Neuronal stem cell (in vitro differentiated cells): ENCODE measurements around the gene RBPJ.

Experiments
- DNase-seq: peaks from one replicate; pipeline ENCODE4 v3.0.0-alpha.2; 2013; ENCODE audit warnings: low spot score
- H2AFZ ChIP-seq: one replicate; pipeline ENCODE4 v1.6.1; 2013; ENCODE audit warnings: mild to moderate bottlenecking, low read length, inconsistent platforms
- H2AK5ac ChIP-seq: 2 replicates; pipeline ENCODE4 v1.6.1; 2013; ENCODE audit warnings: low read depth, mild to moderate bottlenecking, inconsistent platforms, low read length, moderate library complexity, mixed read lengths
- H2BK120ac ChIP-seq: 2 replicates; pipeline ENCODE4 v1.6.1; 2013; ENCODE audit warnings: low read depth, mild to moderate bottlenecking, inconsistent platforms, low read length, moderate library complexity, mixed read lengths
- H2BK12ac ChIP-seq: one replicate; pipeline ENCODE4 v1.6.1; 2013; ENCODE audit warnings: low read length, inconsistent platforms
- H2BK15ac ChIP-seq: 2 replicates; pipeline ENCODE4 v1.6.1; 2013; ENCODE audit warnings: mild to moderate bottlenecking, low read length, inconsistent platforms, mixed read lengths
- H2BK5ac ChIP-seq: one replicate; pipeline ENCODE4 v1.6.1; 2013; ENCODE audit warnings: inconsistent platforms, mild to moderate bottlenecking, low read length, moderate library complexity
- H3K14ac ChIP-seq: one replicate; pipeline ENCODE4 v1.6.1; 2013; ENCODE audit warnings: low read length, inconsistent platforms
- H3K18ac ChIP-seq: 2 replicates; pipeline ENCODE4 v1.6.1; 2013; ENCODE audit warnings: low read length, inconsistent platforms
- H3K23ac ChIP-seq: 2 replicates; pipeline ENCODE4 v1.6.1; 2013; ENCODE audit warnings: low read depth, mild to moderate bottlenecking, mixed read lengths, low read length, inconsistent platforms; ENCODE audit not compliant: poor library complexity
- H3K27ac ChIP-seq: replicated peaks from 3 replicates; pipeline ENCODE4 v1.5.1; 2013; ENCODE audit warnings: low read length, inconsistent platforms
- H3K27me3 ChIP-seq, 3 experiments: 2 replicates each; pipeline ENCODE4 v1.6.1; 2013; ENCODE audit warnings: low read length in 3 of 3, mild to moderate bottlenecking in 2 of 3, inconsistent platforms in 1 of 3, low read depth in 1 of 3, mixed read lengths in 1 of 3, moderate library complexity in 1 of 3; ENCODE audit not compliant: control insufficient read depth in 3 of 3, insufficient read depth in 3 of 3
- H3K36me3 ChIP-seq, 2 donors: replicated peaks in 1 of 2; 2 replicates each; pipeline ENCODE4 v1.6.1; 2013; ENCODE audit warnings: low read length in 2 of 2; ENCODE audit not compliant: control insufficient read depth in 2 of 2, insufficient read depth in 2 of 2
- H3K4ac ChIP-seq: 2 replicates; pipeline ENCODE4 v1.6.1; 2013; ENCODE audit warnings: inconsistent platforms, mild to moderate bottlenecking, low read length, moderate library complexity
- H3K4me1 ChIP-seq, 2 donors: 1 replicate in 1 of 2; 2 replicates in 1 of 2; pipeline ENCODE4 v1.6.1; 2013; ENCODE audit warnings: low read length in 2 of 2, low read depth in 1 of 2; ENCODE audit not compliant: control insufficient read depth in 2 of 2, insufficient read depth in 1 of 2
- H3K4me2 ChIP-seq: one replicate; pipeline ENCODE4 v1.6.1; 2013; ENCODE audit warnings: mild to moderate bottlenecking, low read length, inconsistent platforms; ENCODE audit not compliant: insufficient read depth, poor library complexity, severe bottlenecking
- H3K4me3 ChIP-seq, 2 donors: 2 replicates each; pipeline ENCODE4 v1.5.1; 2013; ENCODE audit warnings: low read length in 2 of 2, mild to moderate bottlenecking in 2 of 2, inconsistent platforms in 1 of 2, moderate library complexity in 1 of 2
- H3K79me1 ChIP-seq: one replicate; pipeline ENCODE4 v1.6.1; 2013; ENCODE audit warnings: low read depth, mild to moderate bottlenecking, inconsistent platforms, low read length, moderate library complexity
- H3K9ac ChIP-seq: one replicate; pipeline ENCODE4 v1.6.1; 2013; ENCODE audit warnings: mild to moderate bottlenecking, low read depth, low read length, inconsistent platforms; ENCODE audit not compliant: poor library complexity
- H3K9me3 ChIP-seq, 2 donors: replicated peaks in 1 of 2; 2 replicates each; pipeline versions ENCODE3 to v1.6.1; 2013; ENCODE audit warnings: low read length in 2 of 2, mild to moderate bottlenecking in 2 of 2, inconsistent platforms in 1 of 2, low read depth in 1 of 2, mixed read lengths in 1 of 2, moderate library complexity in 1 of 2; ENCODE audit not compliant: control insufficient read depth in 2 of 2, insufficient read depth in 1 of 2
- H4K8ac ChIP-seq: one replicate; pipeline ENCODE4 v1.6.1; 2013; ENCODE audit warnings: low read depth, mild to moderate bottlenecking, inconsistent platforms, low read length, moderate library complexity
- H4K91ac ChIP-seq: one replicate; pipeline ENCODE4 v1.6.1; 2013; ENCODE audit warnings: low read length, low read depth, mild to moderate bottlenecking, inconsistent platforms; ENCODE audit not compliant: poor library complexity
- WGBS, 2 donors: extraction: QIAGEN DNeasy Blood & Tissue Kit; methylation state at CpG; one replicate each; pipeline ENCODE4 v1.1.7; 2013; ENCODE audit warnings: missing lambda C conversion rate in 2 of 2, mixed read lengths in 1 of 2; ENCODE audit not compliant: insufficient read length in 2 of 2, insufficient replicate concordance in 1 of 2; ENCODE audit errors: extremely low coverage in 2 of 2; 5-methylcytosine and 5-hydroxymethylcytosine counted together

The RBPJ gene

GRCh38 chr4:26420438-26420837, 99.6 kb downstream of the RBPJ start:
- Histone ChIP-seq H3K27me3 (no peaks in the 10 kb centered on the region), H3K79me1 (no peaks in the 10 kb centered on the region), H3K18ac (no peak overlapping the region), H3K23ac (no peak overlapping the region), H3K4me3 (no peak overlapping the region), H2AFZ (no peak overlapping the region), H3K4ac (no peak overlapping the region), H2BK120ac (no peak overlapping the region), H3K14ac (no peak overlapping the region), H2AK5ac (no peak overlapping the region), H3K36me3 (peaks cover 7 to 70% of the 10 kb centered on the region in 2 donors), H3K9me3 (peaks cover 0 to 4% of the 10 kb centered on the region in 2 donors), H2BK15ac (no peak overlapping the region), H4K8ac (no peak overlapping the region), H3K9ac (no peak overlapping the region), H4K91ac (no peak overlapping the region), H3K4me1 (no peaks in the 10 kb centered on the region), H2BK12ac (no peak overlapping the region), H3K27ac (no peak overlapping the region), H2BK5ac (no peak overlapping the region), H3K4me2 (no peak overlapping the region)
- WGBS, 2 donors, result no CpG with 5 or more reads among the region's 2 CpGs
- no peak for DNase-seq

GRCh38 chr4:26420913-26421312, 100.1 kb downstream of the RBPJ start:
- no peaks in the 10 kb centered on the region for H3K79me1 ChIP-seq

GRCh38 chr4:26424153-26424552, 103.3 kb downstream of the RBPJ start:
- Histone ChIP-seq H3K4me2 (no peak overlapping the region), H2AK5ac (no peak overlapping the region), H4K8ac (no peak overlapping the region), H3K9ac (no peak overlapping the region), H2BK120ac (no peak overlapping the region), H2BK15ac (no peak overlapping the region), H2BK12ac (no peak overlapping the region), H3K14ac (no peak overlapping the region), H3K18ac (no peak overlapping the region), H3K23ac (no peak overlapping the region), H3K4ac (no peak overlapping the region), H4K91ac (no peak overlapping the region), H3K9me3 (peaks cover 0 to 4% of the 10 kb centered on the region in 2 donors), H2BK5ac (no peak overlapping the region), H3K27ac (no peak overlapping the region), H3K4me3 (no peak overlapping the region), H3K79me1 (no peaks in the 10 kb centered on the region), H3K27me3 (no peaks in the 10 kb centered on the region), H3K36me3 (peaks cover 10 to 89% of the 10 kb centered on the region in 2 donors), H2AFZ (no peak overlapping the region), H3K4me1 (no peaks in the 10 kb centered on the region)
- no peak for DNase-seq
- WGBS, 2 donors, result no CpG with 5 or more reads among the region's 2 CpGs

More at GRCh38 chr4:26420913-26421312, 100.1 kb downstream of the RBPJ start:
- Histone ChIP-seq H3K18ac (no peak overlapping the region), H3K27me3 (no peaks in the 10 kb centered on the region), H3K36me3 (peaks cover 7 to 70% of the 10 kb centered on the region in 2 donors), H2BK120ac (no peak overlapping the region), H3K14ac (no peak overlapping the region), H3K4ac (no peak overlapping the region), H3K4me3 (no peak overlapping the region), H2AK5ac (no peak overlapping the region), H4K91ac (no peak overlapping the region), H3K27ac (no peak overlapping the region), H2AFZ (no peak overlapping the region), H2BK5ac (no peak overlapping the region), H4K8ac (no peak overlapping the region), H3K4me2 (no peak overlapping the region), H2BK15ac (no peak overlapping the region), H3K9me3 (peaks cover 0 to 4% of the 10 kb centered on the region in 2 donors), H3K9ac (no peak overlapping the region), H3K23ac (no peak overlapping the region), H2BK12ac (no peak overlapping the region), H3K4me1 (no peaks in the 10 kb centered on the region)
- whole genome bisulfite sequencing, 2 donors, result no CpG with 5 or more reads among the region's 1 CpG
- no peak for DNase-seq

- Histone ChIP-seq H3K27me3 (no peaks in the 10 kb centered on the region), H3K36me3 (peaks cover 13 to 96% of the 10 kb centered on the region in 2 donors)
- WGBS, 2 donors, result no CpG with 5 or more reads among the region's 3 CpGs
Measured at GRCh38 chr4:26424838-26425237, 104.0 kb downstream of the RBPJ start.

More at GRCh38 chr4:26424838-26425237, 104.0 kb downstream of the RBPJ start:
- no peak overlapping the region for H2AK5ac ChIP-seq
- no peak overlapping the region for H3K27ac ChIP-seq
- no peak for DNase-seq
- H3K23ac ChIP-seq, result no peak overlapping the region
- H2BK120ac ChIP-seq, result no peak overlapping the region
- no peaks in the 10 kb centered on the region for H3K4me1 ChIP-seq
- no peak overlapping the region for H2BK15ac ChIP-seq
- no peak overlapping the region for H4K8ac ChIP-seq
- H3K79me1 ChIP-seq, result no peaks in the 10 kb centered on the region
- no peak overlapping the region for H3K4me2 ChIP-seq
- H2AFZ ChIP-seq, result no peak overlapping the region
- H3K4ac ChIP-seq, result no peak overlapping the region
- no peak overlapping the region for H3K9ac ChIP-seq
- no peak overlapping the region for H4K91ac ChIP-seq
- peaks cover 0 to 4% of the 10 kb centered on the region in 2 donors for H3K9me3 ChIP-seq
- no peak overlapping the region for H2BK12ac ChIP-seq
- no peak overlapping the region for H3K18ac ChIP-seq
- H3K4me3 ChIP-seq, result no peak overlapping the region
- no peak overlapping the region for H3K14ac ChIP-seq
- H2BK5ac ChIP-seq, result no peak overlapping the region
